Measurements from ENCODE around the gene RAB43.

DNA sequence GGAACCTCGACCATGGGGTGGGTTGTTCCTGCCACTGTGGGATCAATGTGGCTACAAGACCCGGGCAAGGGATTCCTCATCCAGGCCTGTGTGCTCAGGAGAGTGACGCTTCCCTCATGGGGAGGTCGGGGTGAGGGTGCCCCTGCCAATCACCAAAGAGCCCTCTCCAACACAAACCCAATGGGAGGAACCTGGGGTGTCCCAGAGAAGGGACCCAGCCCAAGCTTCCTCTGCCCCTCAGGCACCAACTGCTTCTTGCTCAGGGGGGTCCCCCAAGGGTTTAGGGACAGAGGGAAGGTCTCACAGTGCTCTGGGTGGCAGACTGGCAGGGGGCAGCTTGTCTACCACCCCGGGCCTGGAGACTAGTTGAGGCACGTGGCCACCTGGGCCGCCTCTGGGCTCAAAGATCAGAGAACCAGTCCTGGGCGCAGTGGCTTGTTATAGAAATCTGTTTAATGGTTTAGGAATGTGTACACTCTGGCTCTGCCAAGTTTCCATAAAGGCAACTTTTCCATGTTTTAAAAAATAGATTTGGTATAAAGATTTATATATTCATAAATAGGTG is 34.4 kb downstream of the RAB43 start:
- TF ChIP-seq, protein P1, sequence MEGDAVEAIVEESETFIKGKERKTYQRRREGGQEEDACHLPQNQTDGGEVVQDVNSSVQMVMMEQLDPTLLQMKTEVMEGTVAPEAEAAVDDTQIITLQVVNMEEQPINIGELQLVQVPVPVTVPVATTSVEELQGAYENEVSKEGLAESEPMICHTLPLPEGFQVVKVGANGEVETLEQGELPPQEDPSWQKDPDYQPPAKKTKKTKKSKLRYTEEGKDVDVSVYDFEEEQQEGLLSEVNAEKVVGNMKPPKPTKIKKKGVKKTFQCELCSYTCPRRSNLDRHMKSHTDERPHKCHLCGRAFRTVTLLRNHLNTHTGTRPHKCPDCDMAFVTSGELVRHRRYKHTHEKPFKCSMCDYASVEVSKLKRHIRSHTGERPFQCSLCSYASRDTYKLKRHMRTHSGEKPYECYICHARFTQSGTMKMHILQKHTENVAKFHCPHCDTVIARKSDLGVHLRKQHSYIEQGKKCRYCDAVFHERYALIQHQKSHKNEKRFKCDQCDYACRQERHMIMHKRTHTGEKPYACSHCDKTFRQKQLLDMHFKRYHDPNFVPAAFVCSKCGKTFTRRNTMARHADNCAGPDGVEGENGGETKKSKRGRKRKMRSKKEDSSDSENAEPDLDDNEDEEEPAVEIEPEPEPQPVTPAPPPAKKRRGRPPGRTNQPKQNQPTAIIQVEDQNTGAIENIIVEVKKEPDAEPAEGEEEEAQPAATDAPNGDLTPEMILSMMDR (IDR thresholded peaks at IDR 0.05), result peak in 1 of 3 experiments; percentile 16
- TF ChIP-seq POLR2AphosphoS5 (IDR thresholded peaks at IDR 0.05), result peak; percentile 34 to 44
